IMR-90 (cell line): Measurements from ENCODE around the gene GNB4. TPM values are rescaled to one million over a fixed set of nuclear protein-coding genes. Genes with fewer than 3 reads are reported as not detected.

Source experiments
- ATAC-seq: fragments of 200-7000 bp; cut with Tn5 transposase; 2 replicates; pipeline ENCODE4 v1.9.1; 2020; ENCODE audit warnings: low read depth, mild to moderate bottlenecking, moderate library complexity
- BruUV-seq: library from RNA; stranded (reverse); fragments of 400-500 nt; replicated peaks from 2 replicates; lab custom pipeline; 2021; lab: Mats Ljungman, UMichigan
- CTCF ChIA-PET: fragments of 300-600 bp; formaldehyde crosslinking; extraction: SDS; loops from one replicate; lab custom pipeline; 2021; ENCODE audit warnings: antibody characterized with exemption; lab: Yijun Ruan, JAX
- POLR2A ChIA-PET: fragments of 300-600 bp; sonication (Branson Sonifier 250); formaldehyde crosslinking; loops from one replicate; lab custom pipeline; 2022; ENCODE audit warnings: antibody characterized with exemption; ENCODE audit not compliant: unreplicated experiment; lab: Charles Lee
- DNase-seq: peaks from one replicate; pipeline ENCODE4 v3.0.0; 2013
- H2AFZ ChIP-seq: replicated peaks from 2 replicates; pipeline ENCODE3; 2013; ENCODE audit warnings: low read length, mild to moderate bottlenecking; ENCODE audit not compliant: poor library complexity
- H2AK5ac ChIP-seq: 2 replicates; pipeline ENCODE4 v1.6.1; 2013; ENCODE audit warnings: low read depth, low read length, inconsistent platforms
- H2AK9ac ChIP-seq: replicated peaks from 2 replicates; pipeline ENCODE3; 2013; ENCODE audit warnings: mild to moderate bottlenecking, low read depth, low read length, moderate library complexity; ENCODE audit not compliant: poor library complexity
- H2BK120ac ChIP-seq: 2 replicates; pipeline ENCODE4 v1.6.1; 2013; ENCODE audit warnings: low read depth, low read length, inconsistent platforms
- H2BK15ac ChIP-seq: 3 replicates; pipeline ENCODE4 v1.6.1; 2013; ENCODE audit warnings: low read depth, low read length, inconsistent platforms
- H2BK20ac ChIP-seq: 2 replicates; pipeline ENCODE4 v1.6.1; 2013; ENCODE audit warnings: low read depth, mild to moderate bottlenecking, inconsistent platforms, low read length, moderate library complexity
- H2BK5ac ChIP-seq: 2 replicates; pipeline ENCODE4 v1.6.1; 2013; ENCODE audit warnings: mild to moderate bottlenecking, low read depth, low read length, inconsistent platforms; ENCODE audit not compliant: poor library complexity, severe bottlenecking
- H3K14ac ChIP-seq: replicated peaks from 2 replicates; pipeline ENCODE4 v1.6.1; 2013; ENCODE audit warnings: low read depth, low read length, inconsistent platforms
- H3K18ac ChIP-seq: 2 replicates; pipeline ENCODE4 v1.6.1; 2013; ENCODE audit warnings: low read depth, low read length, control low read depth
- H3K23ac ChIP-seq: 2 replicates; pipeline ENCODE4 v1.6.1; 2013; ENCODE audit warnings: low read depth, low read length, inconsistent platforms
- H3K27ac ChIP-seq: 2 replicates; pipeline ENCODE4 v1.5.1; 2013; ENCODE audit warnings: mild to moderate bottlenecking, control low read depth, low read length; ENCODE audit not compliant: insufficient read depth
- H3K27me3 ChIP-seq: 2 replicates; pipeline ENCODE4 v1.6.1; 2013; ENCODE audit warnings: low read length; ENCODE audit not compliant: control insufficient read depth, insufficient read depth
- H3K36me3 ChIP-seq: 2 replicates; pipeline ENCODE4 v1.6.1; 2013; ENCODE audit warnings: low read length, mixed read lengths; ENCODE audit not compliant: control insufficient read depth, insufficient read depth
- H3K4ac ChIP-seq: 2 replicates; pipeline ENCODE4 v1.6.1; 2013; ENCODE audit warnings: low read depth, low read length, inconsistent platforms
- H3K4me1 ChIP-seq: 2 replicates; pipeline ENCODE4 v1.6.1; 2013; ENCODE audit warnings: low read length, mixed read lengths; ENCODE audit not compliant: control insufficient read depth, insufficient read depth
- H3K4me2 ChIP-seq: 2 replicates; pipeline ENCODE4 v1.6.1; 2013; ENCODE audit warnings: low read depth, mild to moderate bottlenecking, control low read depth, low read length, moderate library complexity
- H3K4me3 ChIP-seq: 2 replicates; pipeline ENCODE4 v1.5.1; 2013; ENCODE audit warnings: low read depth, mild to moderate bottlenecking, control low read depth, low read length, moderate library complexity; ENCODE audit not compliant: insufficient read depth
- H3K56ac ChIP-seq: 2 replicates; pipeline ENCODE4 v1.6.1; 2013; ENCODE audit warnings: low read length, inconsistent platforms; ENCODE audit not compliant: insufficient read depth; ENCODE audit errors: extremely low read depth
- H3K79me1 ChIP-seq, 2 experiments: 2 replicates each; pipeline ENCODE4 v1.6.1; 2013; ENCODE audit warnings: low read length in 2 of 2, inconsistent platforms in 1 of 2, low read depth in 1 of 2
- H3K9ac ChIP-seq: 2 replicates; pipeline ENCODE4 v1.6.1; 2013; ENCODE audit warnings: low read depth, low read length, control low read depth
- H3K9me1 ChIP-seq: 2 replicates; pipeline ENCODE4 v1.6.1; 2013; ENCODE audit warnings: low read length, inconsistent platforms; ENCODE audit not compliant: insufficient read depth
- H3K9me3 ChIP-seq: 2 replicates; pipeline ENCODE4 v1.6.1; 2013; ENCODE audit warnings: low read length; ENCODE audit not compliant: control insufficient read depth, insufficient read depth
- H4K20me1 ChIP-seq: 2 replicates; pipeline ENCODE4 v1.6.1; 2013; ENCODE audit warnings: low read length, inconsistent platforms; ENCODE audit not compliant: insufficient read depth
- H4K5ac ChIP-seq: 2 replicates; pipeline ENCODE4 v1.6.1; 2013; ENCODE audit warnings: mild to moderate bottlenecking, low read depth, low read length, control low read depth
- H4K8ac ChIP-seq, 2 experiments: 2 replicates each; pipeline ENCODE4 v1.6.1; 2013; ENCODE audit warnings: low read depth in 2 of 2, low read length in 2 of 2, control low read depth in 1 of 2, inconsistent platforms in 1 of 2
- H4K91ac ChIP-seq: 2 replicates; pipeline ENCODE4 v1.6.1; 2013; ENCODE audit warnings: low read depth, low read length, inconsistent platforms; ENCODE audit not compliant: insufficient read depth
- BHLHE40 ChIP-seq: fragments of 150-350 bp; IDR thresholded peaks from 2 replicates; pipeline ENCODE4 v1.6.1; 2016; ENCODE audit warnings: mild to moderate bottlenecking, low read depth, low read length
- FOS ChIP-seq: fragments of 150-350 bp; IDR thresholded peaks from 2 replicates; pipeline ENCODE4 v1.6.1; 2016; ENCODE audit warnings: low read depth, low read length
- MAFK ChIP-seq: IDR thresholded peaks from 2 replicates; pipeline ENCODE4 v1.6.1; 2012; ENCODE audit warnings: low read depth, low read length, improper control_type of control experiment
- NFE2L2 ChIP-seq: fragments of 150-350 bp; IDR thresholded peaks from 2 replicates; pipeline ENCODE4 v1.6.1; 2016; ENCODE audit warnings: low read depth, mild to moderate bottlenecking, low read length
- POLR2A ChIP-seq: IDR thresholded peaks from 2 replicates; pipeline ENCODE4 v1.6.1; 2012; ENCODE audit warnings: mild to moderate bottlenecking, low read depth, low read length
- RAD21 ChIP-seq: IDR thresholded peaks from 2 replicates; pipeline ENCODE4 v1.6.1; 2012; ENCODE audit warnings: low read length, improper control_type of control experiment
- RCOR1 ChIP-seq: IDR thresholded peaks from 2 replicates; pipeline ENCODE4 v1.6.1; 2012; ENCODE audit warnings: mild to moderate bottlenecking, low read length, improper control_type of control experiment; ENCODE audit not compliant: insufficient replicate concordance
- dilution Hi-C: fragments of 300-500 bp; cut with HindIII; formaldehyde crosslinking; loops from one replicate; pipeline ENCODE4 v1.14.3; 2018; ENCODE audit warnings: low sequenced_read_pairs; ENCODE audit not compliant: unreplicated experiment
- in situ Hi-C: fragments of 300-500 bp; cut with MboI; formaldehyde crosslinking; loops from 3 replicates; pipeline ENCODE4 v1.14.3; 2019; ENCODE audit warnings: low sequenced_read_pairs, inconsistent platforms, mixed read lengths
- intact Hi-C: fragments of 100-400 bp; cut with micrococcal nuclease; formaldehyde crosslinking; loops from 2 replicates; pipeline ENCODE4 v1.10.0; 2022
- polyA plus RNA-seq, 3 experiments: library from polyadenylated mRNA; depleted of rRNA; stranded (reverse); fragments of >200 nt; gene quantifications; 2 replicates each; pipeline ENCODE4 v1.2.3, GENCODE V29; 2012; ENCODE audit warnings: low replicate concordance in 1 of 3
- total RNA-seq: library from RNA; depleted of rRNA; stranded (reverse); fragments of >200 nt; gene quantifications from 2 replicates; pipeline ENCODE4 v1.2.3, GENCODE V29; 2012
- TF ChIP-seq, protein P1 (sequence below): fragments of 150-350 bp; IDR thresholded peaks from 2 replicates; pipeline ENCODE4 v1.6.1; 2016; ENCODE audit warnings: low read depth, mild to moderate bottlenecking, low read length, moderate library complexity, borderline replicate concordance
- TF ChIP-seq, protein P2 (sequence below): conservative IDR thresholded peaks from 2 replicates; pipeline ENCODE4 v1.5.1; 2012; ENCODE audit warnings: mild to moderate bottlenecking, low read depth, low read length, improper control_type of control experiment
- TF ChIP-seq, protein P3 (sequence below): fragments of 150-350 bp; IDR thresholded peaks from 2 replicates; pipeline ENCODE4 v1.6.1; 2017; ENCODE audit warnings: mild to moderate bottlenecking, antibody characterized with exemption, low read length, low read depth

Gene GNB4
- total and polyA plus RNA-seq, 2 of the 4 experiments (the other 2 are of a cell fraction), result 22.1 to 112 TPM

DNA sequence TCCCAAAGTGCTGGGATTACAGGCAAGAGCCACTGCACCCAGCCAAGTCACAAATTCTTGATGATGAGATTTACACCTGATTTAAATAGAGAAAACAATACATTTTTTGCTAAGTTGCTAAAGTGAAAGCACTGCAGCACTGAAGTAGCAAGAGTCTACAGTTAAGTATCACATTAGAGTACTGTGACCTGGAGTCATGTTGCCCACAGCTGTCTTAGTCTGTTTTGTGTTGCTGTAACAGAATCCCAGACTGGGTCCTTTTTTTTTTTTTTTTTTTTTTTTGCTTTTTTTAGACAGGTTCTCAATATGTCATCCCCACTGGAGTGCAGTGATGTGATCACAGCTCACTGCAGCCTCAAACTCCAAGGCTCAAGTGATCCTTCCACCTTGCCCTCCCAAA lies 23.2 kb upstream of the GNB4 start:
- Histone ChIP-seq H4K8ac (no peak overlapping the region), H4K20me1 (no peaks in the 10 kb centered on the region), H3K36me3 (no peaks in the 10 kb centered on the region), H3K18ac (no peak overlapping the region), H3K4me2 (no peak overlapping the region), H2BK120ac (no peak overlapping the region), H3K79me1 (no peaks in the 10 kb centered on the region), H2BK5ac (no peak overlapping the region), H2AK5ac (no peak overlapping the region), H4K91ac (no peak overlapping the region), H3K9me1 (no peaks in the 10 kb centered on the region), H3K27me3 (no peaks in the 10 kb centered on the region), H2AK9ac (no peak overlapping the region), H3K23ac (no peak overlapping the region), H3K9ac (no peak overlapping the region), H2AFZ (no peak overlapping the region), H2BK20ac (no peak overlapping the region), H3K4me3 (no peak overlapping the region), H3K14ac (no peak overlapping the region), H3K9me3 (no peaks in the 10 kb centered on the region), H3K27ac (no peak overlapping the region), H3K4me1 (no peaks in the 10 kb centered on the region), H3K56ac (no peak overlapping the region), H4K5ac (no peak overlapping the region), H3K4ac (no peak overlapping the region), H2BK15ac (no peak overlapping the region)
- ATAC-seq (no peak), DNase-seq (no peak)
- no TSS peak for BruUV-seq
- TF ChIP-seq NFE2L2, result no peak
- no peak for TF ChIP-seq RCOR1
- TF ChIP-seq, protein P1, sequence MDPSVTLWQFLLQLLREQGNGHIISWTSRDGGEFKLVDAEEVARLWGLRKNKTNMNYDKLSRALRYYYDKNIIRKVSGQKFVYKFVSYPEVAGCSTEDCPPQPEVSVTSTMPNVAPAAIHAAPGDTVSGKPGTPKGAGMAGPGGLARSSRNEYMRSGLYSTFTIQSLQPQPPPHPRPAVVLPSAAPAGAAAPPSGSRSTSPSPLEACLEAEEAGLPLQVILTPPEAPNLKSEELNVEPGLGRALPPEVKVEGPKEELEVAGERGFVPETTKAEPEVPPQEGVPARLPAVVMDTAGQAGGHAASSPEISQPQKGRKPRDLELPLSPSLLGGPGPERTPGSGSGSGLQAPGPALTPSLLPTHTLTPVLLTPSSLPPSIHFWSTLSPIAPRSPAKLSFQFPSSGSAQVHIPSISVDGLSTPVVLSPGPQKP, result no peak
- TF ChIP-seq MAFK, result no peak
- no peak for TF ChIP-seq RAD21
- TF ChIP-seq POLR2A, result no peak
- TF ChIP-seq FOS, result no peak
- no peak for TF ChIP-seq BHLHE40
- TF ChIP-seq, protein P2, sequence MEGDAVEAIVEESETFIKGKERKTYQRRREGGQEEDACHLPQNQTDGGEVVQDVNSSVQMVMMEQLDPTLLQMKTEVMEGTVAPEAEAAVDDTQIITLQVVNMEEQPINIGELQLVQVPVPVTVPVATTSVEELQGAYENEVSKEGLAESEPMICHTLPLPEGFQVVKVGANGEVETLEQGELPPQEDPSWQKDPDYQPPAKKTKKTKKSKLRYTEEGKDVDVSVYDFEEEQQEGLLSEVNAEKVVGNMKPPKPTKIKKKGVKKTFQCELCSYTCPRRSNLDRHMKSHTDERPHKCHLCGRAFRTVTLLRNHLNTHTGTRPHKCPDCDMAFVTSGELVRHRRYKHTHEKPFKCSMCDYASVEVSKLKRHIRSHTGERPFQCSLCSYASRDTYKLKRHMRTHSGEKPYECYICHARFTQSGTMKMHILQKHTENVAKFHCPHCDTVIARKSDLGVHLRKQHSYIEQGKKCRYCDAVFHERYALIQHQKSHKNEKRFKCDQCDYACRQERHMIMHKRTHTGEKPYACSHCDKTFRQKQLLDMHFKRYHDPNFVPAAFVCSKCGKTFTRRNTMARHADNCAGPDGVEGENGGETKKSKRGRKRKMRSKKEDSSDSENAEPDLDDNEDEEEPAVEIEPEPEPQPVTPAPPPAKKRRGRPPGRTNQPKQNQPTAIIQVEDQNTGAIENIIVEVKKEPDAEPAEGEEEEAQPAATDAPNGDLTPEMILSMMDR, result no peak
- TF ChIP-seq, protein P3, sequence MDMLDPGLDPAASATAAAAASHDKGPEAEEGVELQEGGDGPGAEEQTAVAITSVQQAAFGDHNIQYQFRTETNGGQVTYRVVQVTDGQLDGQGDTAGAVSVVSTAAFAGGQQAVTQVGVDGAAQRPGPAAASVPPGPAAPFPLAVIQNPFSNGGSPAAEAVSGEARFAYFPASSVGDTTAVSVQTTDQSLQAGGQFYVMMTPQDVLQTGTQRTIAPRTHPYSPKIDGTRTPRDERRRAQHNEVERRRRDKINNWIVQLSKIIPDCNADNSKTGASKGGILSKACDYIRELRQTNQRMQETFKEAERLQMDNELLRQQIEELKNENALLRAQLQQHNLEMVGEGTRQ, result no peak
- in situ Hi-C loops (no loop called here), intact Hi-C loops (loop anchor here (5.0 kb wide), 1 partner anchor 33 kb away; no protein-coding TSS in a partner anchor), dilution Hi-C loops (no loop called here)
- POLR2A ChIA-PET, result no interaction called here
- CTCF ChIA-PET, result no interaction called here
